Measurements from ENCODE around the gene NDUFB10. TPM values are rescaled to one million over a fixed set of nuclear protein-coding genes. Genes with fewer than 3 reads are reported as not detected.
"Not testable (repeated sequence)": the region's sequence is repeated elsewhere in the genome, so short reads cannot be mapped to it uniquely, and the experiment has no call there.

NDUFB10 gene
- 138 TPM for total RNA-seq

DNA sequence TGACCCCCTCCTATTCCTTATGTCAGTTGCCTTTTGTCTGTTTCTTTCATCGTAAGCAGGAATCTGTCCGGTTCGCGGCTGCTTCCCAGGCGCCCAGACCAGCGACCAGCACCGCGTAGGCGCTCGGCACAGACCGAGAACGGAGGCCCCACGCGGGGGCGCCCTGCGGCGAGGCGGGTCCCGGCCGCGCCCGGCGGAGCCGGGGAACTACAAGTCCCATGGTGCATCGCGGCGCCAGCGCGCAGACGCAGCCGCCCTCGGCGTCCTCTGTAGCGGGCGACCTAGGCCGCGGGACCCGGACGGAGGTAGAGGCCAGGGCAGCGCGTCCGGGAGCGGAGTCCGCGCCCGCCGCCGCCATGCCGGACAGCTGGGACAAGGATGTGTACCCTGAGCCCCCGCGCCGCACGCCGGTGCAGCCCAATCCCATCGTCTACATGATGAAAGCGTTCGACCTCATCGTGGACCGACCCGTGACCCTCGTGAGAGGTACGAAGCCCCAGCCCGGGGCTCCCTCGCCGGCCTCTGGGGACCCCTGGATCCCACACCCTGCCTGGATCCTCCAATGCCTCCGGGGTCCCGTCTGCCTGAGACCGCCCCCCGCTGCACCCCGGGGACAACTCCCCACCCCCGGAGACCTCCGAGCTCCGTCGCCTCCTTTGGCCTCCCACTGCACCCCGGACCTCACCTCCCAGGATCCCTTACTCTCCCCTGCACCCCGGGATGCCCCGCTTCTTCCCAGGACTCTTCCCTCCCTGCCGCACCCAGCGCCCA, at the start of gene NDUFB10:
TSS of gene NDUFB10 (plus strand) at position 270 of the 771 bp plus-strand sequence. CDS start at position 357, 87 bp downstream.
- DNase-seq (ENCODE audit: low read depth in 2 of 3, low spot score in 2 of 3): peak; percentile 80 to 87 (median 82)

DNA sequence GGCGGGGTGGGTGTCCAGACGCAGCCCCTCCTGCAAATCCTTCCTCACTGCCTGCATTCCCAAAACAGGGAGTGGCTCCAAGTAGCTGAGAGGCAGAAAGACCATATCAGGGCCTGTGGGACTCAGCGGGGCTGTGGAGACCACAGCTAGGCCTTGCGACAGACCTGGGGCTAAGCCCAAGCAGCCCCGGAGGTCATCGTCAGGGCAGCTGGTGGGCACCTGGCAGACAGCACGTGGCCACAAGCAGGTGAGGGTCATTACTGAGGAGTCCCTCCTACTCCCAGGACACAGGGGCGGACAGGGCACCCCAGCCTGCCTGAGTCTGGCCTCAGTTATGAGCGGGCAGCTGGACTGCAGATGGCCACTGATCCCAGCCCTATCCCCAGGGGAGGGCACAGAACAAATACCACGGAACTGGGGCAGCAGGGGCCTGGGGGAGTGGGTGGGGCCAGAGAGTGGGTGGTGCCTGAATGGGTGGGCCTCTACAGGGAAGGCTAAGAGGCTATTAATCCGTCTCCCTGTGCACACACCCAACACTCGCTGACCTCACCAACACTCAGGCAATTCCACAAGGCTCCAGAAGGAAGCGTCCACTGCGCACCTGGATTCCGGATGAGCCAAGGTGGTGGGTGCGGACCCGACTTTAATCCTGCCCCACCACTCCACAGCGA, 49.6 kb upstream of the NDUFB10 start:
- no peak for DNase-seq (ENCODE audit: low read depth in 2 of 3, low spot score in 2 of 3)

DNA sequence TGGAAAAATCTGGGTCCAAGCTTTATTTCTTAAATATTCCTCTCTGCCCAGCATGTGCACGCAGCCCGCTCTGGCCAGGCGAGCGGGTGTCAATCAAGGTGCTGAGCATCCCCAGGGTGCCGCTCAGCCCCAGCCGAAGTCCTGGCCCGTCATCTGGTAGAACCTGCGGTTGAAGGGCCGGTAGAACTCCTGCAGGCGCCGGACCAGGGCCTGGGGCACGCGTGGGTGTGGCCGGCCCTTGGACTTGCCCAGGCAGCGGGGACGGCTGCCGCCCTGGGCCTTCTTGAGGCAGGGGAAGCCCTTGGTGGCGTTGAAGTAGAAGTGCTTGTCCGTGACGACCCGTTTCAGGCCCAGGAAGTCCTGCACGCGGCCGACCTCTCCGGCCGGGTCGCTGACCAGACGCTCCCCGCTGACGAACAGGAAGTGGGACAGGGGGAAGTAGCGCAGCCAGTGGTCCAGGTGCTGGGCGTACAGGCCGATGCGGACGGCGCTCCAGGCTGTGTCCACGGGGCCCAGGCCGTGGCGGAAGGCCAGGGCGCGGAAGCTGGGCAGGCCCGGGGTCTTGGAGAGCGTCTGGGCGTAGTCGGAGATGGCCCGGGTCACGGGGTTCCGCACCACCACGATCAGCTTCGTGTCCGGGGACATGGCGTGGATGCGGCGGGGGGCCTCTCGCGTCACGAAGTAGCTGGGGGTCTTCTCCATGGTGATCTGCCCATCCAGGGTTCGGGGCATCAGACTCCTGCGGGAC, 47.7 kb upstream of the NDUFB10 start:
- no peak for DNase-seq (ENCODE audit: low read depth in 2 of 3, low spot score in 2 of 3)

DNA sequence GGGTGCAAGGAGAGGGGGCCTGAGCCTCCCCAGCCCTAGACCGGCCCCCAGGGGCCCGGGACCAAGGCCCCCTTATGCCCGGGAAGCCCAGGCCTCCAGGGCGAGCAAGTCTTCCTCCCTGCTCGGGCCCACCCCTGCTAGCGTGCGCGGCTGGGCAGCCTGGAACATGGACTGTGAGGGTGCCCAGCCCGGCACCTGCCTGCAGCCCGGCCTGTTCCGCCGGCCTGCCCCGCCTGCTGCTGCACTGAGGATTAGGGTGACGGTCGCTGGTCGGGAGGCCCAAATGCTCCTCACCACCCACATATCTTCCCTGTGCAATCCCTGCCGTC, 47.2 kb upstream of the NDUFB10 start:
- DNase-seq (ENCODE audit: low read depth in 2 of 3, low spot score in 2 of 3): no peak

DNA sequence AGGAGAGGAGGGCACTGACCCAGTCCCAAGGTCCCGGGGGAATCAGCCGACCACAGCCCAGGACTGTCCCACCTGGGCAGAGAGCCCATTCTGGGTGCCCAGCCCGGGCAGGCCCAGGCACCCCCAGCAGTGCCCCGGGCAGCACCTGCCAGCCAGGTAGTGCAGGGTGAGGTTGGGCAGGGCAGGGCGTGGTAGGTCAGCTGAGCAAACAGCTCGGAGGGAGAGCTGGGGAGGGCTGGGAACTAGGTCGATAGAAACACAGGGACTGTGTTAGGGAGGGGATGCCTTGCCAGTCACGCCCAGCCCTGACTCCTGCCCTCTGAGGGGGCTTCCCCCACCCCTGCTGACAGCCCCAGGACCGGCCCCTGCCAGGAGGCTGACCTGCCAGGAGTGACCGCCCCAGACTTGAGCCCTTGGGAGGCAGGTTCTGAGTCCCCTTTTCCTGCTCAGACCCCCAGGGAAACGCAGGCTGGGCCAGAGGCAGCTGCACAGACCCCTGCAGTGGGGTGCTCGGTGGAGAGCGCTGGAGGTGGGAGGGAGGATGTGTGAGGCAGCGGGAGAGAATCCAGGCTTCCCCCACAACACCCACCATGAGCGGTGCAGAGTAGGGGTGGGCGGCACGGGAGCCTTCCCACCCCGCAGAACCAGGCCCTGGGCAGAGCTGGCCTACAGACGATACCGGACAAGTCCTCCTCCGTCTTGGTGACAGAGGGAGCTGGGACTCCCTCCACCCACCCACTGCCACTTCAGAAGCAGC, 45.8 kb upstream of the NDUFB10 start:
- no peak for DNase-seq (ENCODE audit: low read depth in 2 of 3, low spot score in 2 of 3)

DNA sequence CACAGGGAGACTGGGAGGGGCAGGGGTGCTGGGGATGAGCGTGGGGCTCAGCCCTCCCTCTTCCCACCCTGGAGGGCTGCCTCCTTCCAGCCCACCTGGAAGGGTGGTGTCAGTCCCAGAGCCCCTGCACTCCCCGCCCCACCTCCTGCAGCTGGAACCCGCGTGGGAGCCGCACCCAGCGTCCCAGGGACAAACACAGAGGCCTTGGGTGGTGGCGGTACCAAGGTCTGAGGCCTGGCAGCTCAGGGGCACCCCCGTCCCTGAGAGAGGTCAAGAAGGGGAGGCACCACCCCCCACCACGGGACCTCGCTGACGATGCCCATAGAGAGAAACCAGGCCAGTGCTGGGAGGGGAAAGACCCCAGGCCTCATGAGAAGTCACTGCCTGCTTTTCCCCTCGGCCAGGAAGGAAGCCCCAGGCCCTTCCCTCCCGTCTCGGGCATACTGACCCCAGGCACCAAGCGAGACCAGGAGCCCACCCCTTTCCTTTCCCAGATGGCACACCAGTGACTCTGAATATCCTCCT, 45.2 kb upstream of the NDUFB10 start:
- no peak for DNase-seq (ENCODE audit: low read depth in 2 of 3, low spot score in 2 of 3)

DNA sequence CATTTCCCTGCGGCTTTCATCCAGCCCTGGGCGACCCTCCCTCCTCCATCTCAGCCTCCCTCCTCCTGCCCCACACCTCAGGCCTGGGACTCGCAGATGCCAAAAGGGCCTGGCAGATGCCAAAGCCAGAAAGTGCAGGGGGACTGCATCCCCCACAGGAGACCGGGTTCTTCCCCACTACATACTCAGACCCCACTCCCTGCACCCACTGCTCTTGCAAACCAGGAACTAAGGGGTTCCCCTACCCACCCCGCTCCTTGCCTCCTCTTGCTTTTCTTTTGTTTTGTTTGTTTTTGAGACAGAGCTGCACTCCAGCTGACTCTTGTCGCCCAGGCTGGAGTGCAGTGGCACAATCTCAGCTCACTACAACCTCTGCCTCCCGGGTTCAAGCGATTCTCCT, 44.4 kb upstream of the NDUFB10 start:
- DNase-seq (ENCODE audit: low read depth in 2 of 3, low spot score in 2 of 3): no peak

DNA sequence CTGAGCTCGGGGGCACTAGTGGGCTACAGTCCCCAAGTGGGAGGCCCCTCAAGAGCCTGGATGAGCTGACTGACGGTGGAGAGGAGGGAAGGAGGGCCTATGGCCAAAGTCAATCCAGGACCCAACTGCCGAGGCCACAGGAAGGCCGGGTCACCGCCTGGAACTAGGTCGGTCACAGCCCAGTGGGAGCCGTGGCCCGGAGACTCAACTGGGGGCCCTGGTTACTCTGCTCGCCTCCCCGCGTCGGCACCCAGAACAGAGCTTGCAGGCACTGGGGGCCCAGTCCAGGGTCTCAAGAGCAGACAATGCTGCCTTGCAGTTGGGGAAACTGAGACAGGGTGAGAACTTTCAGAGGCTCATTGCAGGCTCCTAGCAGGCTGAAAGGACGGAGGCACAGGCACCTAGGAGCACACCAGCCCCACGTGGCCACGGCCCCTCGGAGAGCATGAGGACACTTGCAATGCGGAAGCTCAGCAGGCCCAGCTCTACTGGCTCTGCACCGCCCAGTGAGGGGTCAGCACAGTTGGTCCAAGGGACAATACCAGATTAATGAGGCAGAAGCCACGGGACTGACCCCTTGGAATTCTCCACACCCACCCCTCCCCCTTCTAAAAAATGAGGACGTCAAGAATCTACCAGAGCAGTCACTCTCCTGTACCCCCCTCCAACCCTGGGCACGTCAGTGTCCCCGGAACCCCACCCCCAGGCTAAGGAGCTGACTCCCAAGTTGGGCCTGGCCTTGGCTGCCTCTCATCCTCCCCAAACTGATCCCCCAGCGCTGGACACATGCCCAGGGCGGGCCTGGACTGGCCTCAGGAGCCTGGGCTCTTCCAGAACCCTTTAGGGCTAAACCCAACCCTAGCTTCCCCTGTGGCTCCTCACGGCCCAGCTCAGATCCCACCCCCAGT, 43.4 kb upstream of the NDUFB10 start:
- no peak for DNase-seq (ENCODE audit: low read depth in 2 of 3, low spot score in 2 of 3)

DNA sequence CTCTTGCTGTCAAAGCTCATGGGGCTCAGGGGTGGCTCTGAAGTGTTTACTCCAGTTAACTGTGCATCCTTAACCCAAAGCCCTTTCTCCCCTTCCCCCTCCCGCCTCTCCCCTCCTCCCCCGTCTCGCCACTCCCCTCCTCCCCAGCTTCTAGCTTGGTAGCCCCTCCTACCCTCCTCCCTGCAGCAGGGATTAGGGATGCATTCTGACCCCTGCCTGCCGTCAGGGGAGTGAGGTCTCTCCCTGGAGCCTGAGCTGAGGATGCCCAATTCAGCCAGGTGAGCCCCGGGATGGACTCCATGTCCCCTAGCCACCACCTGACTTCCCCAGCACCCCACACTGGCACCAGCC, 42.7 kb upstream of the NDUFB10 start:
- no peak for DNase-seq (ENCODE audit: low read depth in 2 of 3, low spot score in 2 of 3)

DNA sequence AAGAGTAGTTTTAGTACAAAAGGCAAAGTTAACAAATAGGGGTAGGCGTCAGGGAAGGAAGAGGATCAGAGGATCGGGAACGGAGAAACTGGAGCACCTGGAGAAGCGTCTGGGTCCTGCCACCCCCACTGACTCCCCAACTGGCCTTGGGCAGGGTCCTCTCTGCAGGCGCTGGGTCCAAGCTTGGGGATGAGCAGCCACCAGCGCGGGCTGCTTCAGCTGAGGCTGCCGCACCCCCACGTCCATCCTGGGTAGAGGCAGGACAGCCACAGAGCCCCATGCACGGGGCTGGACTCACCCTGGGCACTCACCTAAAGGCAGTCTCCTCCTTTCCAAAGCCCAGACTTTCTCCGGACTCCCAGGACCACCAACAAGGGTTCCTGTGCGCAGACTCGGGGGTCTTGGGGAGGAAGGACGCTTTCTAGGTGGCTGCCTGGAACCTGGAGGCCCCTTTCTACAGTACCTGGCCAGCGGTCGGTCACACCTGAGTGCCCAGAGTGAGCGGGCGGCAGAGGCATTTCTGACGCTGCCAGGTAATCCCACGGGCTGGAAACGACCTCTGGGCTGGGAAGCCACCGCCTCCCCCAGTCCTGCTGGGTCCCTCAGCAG, 42.2 kb upstream of the NDUFB10 start:
- DNase-seq (ENCODE audit: low read depth in 2 of 3, low spot score in 2 of 3): no peak

DNA sequence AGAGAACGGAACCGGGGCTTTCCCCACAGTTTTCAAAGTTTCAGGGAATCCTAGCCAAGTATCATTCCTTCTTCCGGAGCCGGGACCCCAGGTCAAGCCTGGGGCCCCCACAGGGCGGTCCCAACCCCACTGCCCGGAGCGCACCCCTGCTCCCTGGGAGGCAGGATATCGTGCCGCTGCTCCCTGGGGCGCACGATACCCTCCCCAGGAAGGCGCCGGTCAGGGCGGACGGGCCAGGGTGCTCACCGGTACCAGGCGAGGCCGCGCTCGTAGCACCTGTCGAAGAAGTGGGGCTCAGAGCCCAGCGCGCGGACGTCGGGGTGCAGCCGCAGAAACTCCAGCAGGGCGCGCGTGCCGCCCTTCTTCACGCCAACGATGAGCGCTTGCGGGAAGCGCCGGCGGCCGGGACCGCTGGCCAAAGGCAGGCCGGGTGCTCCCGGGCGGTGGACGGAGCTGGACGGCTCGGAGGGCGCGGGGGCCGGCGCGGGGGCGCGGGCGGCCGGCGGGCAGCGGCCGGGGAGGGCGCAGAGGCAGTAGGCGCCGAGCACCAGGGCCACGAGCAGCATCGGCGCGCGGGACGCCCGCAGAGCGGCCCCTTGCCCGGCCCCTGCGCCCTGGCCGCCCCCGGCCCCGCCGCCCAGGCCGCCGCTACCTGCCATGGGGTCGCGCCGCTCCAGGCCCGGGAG, 41.5 kb upstream of the NDUFB10 start:
- DNase-seq (ENCODE audit: low read depth in 2 of 3, low spot score in 2 of 3): no peak

DNA sequence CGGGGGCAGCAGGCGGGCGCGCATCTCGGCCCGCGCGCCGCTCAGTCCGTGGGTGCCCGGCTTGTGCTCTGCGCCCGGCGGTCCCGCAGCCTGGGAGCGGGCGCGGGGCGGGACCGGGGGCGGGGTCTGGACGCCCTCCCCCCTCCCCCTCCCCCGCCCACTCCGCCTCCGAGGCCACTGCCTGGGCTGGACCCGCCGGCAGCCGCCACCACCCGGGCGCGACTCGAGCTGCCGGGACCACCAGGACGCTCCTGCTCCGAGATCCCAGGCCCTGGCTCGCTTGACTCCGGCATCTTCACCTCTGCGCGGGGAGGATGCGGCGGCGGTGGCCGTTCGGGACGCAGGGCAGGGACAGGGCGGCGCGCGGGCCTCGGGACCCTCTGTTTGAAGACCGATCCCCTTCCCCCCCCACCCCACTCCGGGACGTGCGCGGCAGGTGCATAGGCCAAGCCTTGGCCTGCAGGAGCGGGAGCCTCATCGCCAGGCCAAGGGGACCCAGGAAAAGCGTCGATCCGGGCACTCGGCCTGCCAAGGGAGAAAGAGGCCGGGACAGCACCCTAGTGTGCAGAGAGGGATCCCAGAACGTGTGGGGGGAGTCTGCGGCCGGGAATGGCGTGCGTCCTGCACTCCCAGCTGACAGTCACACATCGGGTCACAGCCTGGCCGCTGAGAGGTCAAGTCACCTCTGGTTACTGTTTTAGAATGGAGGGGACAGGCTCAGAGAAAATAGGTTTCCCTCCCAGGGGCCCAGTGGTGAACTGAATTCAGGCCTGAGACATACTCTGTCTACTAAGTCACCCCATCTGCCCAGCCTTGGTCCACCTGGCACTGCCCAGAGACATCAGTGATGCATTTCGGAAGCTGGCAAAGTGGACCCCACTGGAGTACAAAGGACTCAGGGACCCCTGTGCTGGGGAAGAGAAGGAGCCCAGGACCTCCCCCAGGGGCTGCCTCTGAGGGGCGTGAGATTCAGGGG, 40.7 kb upstream of the NDUFB10 start, which contains the start of gene HS3ST6:
TSS of gene HS3ST6 (minus strand) at position 65 of the 976 bp plus-strand sequence. CDS start 92 bp downstream, outside the sequence.
- DNase-seq (ENCODE audit: low read depth in 2 of 3, low spot score in 2 of 3): no peak

DNA sequence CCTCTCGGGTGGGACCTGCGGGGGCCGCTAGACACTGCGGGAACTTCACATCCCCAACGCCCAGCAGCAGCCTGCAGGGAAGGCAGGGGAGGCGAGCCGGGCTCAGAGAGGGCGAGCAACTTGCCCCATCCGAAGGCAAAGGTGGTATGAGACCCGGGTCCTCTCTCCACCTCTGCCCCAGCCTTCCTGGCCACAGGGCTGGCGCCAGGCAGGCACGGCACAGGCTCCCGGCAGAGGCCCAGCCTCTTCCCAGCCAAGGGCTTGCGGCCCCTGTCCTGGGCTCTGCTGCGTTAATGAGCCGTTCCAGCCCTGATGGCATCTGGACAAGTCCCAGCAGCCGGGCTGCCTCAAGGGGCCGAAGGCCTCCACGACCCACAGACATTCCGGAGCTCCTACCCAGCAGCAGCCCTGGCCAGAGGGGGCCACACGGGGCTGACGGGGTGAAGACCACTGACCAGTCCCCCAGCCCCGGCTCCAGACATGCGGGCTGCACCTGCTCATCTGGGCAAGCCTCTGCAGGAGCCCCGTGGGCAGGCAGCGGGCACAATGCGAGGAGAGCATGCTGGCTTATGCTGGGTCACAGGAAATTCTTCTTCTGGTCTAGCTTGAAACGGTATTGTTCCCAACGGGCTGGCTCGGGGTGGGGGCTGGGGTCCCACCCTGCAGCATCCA, 39.9 kb upstream of the NDUFB10 start:
- DNase-seq (ENCODE audit: low read depth in 2 of 3, low spot score in 2 of 3): no peak

DNA sequence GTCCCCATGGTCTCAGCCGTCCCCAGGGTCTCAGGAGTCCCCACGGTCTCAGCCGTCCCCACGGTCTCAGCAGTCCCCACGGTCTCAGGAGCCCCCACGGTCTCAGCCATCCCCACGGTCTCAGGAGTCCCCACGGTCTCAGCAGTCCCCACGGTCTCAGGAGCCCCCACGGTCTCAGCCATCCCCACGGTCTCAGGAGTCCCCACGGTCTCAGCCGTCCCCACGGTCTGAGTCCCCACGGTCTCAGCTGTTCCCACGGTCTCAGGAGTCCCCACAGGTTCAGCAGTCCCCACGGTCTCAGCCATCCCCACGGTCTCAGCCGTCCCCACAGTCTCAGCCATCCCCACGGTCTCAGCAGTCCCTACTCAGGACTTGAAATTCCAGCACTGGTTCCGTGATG, 39.2 kb upstream of the NDUFB10 start:
- not testable (repeated sequence) for DNase-seq (ENCODE audit: low read depth in 2 of 3, low spot score in 2 of 3)

DNA sequence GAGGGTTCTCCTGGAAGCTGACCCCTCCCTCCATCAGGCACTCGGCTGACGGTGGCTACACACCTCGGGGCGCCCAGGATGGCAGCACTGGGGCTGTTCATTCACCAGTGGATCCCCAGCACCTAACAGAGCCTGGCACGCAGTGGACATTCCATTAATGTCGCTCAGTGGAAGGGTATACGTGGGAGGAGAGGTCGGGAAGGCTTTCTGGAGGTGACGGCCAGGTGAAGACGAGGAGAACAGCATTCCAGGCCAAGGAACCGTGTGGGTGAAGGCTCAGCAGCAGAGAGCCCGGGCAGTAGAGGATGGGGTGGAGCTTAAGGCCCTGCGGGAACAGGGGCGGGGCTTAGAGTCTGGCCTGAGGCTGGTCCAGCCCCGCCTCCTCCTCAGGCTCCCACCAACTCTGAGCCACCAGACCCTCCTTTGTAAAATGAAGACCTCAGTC, 38.6 kb upstream of the NDUFB10 start:
- DNase-seq (ENCODE audit: low read depth in 2 of 3, low spot score in 2 of 3): peak in 2 of 3 donors; percentile 47 to 51

DNA sequence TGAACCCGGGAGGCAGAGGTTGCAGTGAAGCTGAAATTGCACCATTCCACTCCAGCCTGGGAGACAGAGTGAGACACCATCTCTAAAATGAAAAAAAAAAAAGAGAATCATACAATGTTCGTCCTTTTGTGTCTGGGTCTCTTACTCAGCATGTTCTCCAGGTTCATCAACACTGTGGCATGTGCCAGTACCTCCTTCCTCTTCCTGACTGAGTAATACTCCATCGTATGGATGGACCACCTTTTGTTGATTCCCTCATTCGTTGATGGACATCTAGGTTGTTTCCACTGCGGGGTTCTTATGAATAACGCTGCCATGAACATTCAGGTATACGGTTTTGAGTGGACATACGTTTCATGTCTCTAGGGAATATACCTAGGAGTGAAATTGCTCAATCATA, 37.0 kb upstream of the NDUFB10 start:
- no peak for DNase-seq (ENCODE audit: low read depth in 2 of 3, low spot score in 2 of 3)

All from hematopoietic multipotent progenitor cell (in vitro differentiated cells).